ENCODE measurements around the gene FADS2.

DNA sequence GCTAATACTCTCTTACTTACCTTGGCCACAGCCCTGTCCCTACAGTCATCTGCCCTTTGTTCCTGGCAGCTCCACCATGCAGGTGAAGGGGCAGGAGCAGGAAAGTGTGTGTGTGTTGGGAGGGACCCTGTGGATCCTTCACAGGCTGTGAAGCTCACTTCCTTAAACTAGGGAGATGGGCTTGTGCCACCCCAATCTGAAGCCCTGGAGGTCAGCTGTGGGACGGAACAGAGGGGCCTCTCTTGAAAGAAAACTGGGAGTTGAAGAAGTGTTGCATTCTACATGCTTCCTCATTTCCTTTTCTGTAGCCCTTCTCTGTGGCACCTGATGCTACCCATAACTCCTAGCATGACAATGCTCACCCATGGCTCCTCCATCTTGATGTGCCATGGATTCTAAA is 23.0 kb upstream of the FADS2 start:
- TF ChIP-seq, protein P1, sequence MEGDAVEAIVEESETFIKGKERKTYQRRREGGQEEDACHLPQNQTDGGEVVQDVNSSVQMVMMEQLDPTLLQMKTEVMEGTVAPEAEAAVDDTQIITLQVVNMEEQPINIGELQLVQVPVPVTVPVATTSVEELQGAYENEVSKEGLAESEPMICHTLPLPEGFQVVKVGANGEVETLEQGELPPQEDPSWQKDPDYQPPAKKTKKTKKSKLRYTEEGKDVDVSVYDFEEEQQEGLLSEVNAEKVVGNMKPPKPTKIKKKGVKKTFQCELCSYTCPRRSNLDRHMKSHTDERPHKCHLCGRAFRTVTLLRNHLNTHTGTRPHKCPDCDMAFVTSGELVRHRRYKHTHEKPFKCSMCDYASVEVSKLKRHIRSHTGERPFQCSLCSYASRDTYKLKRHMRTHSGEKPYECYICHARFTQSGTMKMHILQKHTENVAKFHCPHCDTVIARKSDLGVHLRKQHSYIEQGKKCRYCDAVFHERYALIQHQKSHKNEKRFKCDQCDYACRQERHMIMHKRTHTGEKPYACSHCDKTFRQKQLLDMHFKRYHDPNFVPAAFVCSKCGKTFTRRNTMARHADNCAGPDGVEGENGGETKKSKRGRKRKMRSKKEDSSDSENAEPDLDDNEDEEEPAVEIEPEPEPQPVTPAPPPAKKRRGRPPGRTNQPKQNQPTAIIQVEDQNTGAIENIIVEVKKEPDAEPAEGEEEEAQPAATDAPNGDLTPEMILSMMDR (IDR thresholded peaks at IDR 0.05): no peak
- no peak for TF ChIP-seq TEAD1 (CRISPR knock-in tag; IDR thresholded peaks at IDR 0.05)
- TF ChIP-seq ESRRA (CRISPR knock-in tag; IDR thresholded peaks at IDR 0.05; ENCODE audit: borderline replicate concordance): no peak
- TF ChIP-seq ETV6 (CRISPR knock-in tag; IDR thresholded peaks at IDR 0.05): no peak
- no peak for TF ChIP-seq JUN (CRISPR knock-in tag; IDR thresholded peaks at IDR 0.05)

Data from WTC11 (cell line).